K562 (cell line): ENCODE data around the gene CDC5L. TPM values are rescaled to one million over a fixed set of nuclear protein-coding genes. Genes with fewer than 3 reads are reported as not detected.

Source experiments
- ATAC-seq: fragments of 200-7000 bp; cut with Tn5 transposase; 3 replicates; pipeline ENCODE4 v1.9.1; 2020; ENCODE audit warnings: moderate library complexity
- BruUV-seq: library from RNA; stranded (reverse); fragments of 400-500 nt; replicated peaks from 2 replicates; lab custom pipeline; 2021; lab: Mats Ljungman, UMichigan
- CTCF ChIA-PET: fragments of 300-600 bp; formaldehyde crosslinking; extraction: SDS; loops from one replicate; lab custom pipeline; 2021; ENCODE audit warnings: low intra/inter-chr PET ratio; lab: Yijun Ruan, JAX
- POLR2A ChIA-PET: fragments of 300-600, 350-650 bp; sonication (Branson Sonifier 250); formaldehyde crosslinking; extraction: SDS; loops from one replicate; lab custom pipeline; 2021; ENCODE audit warnings: antibody characterized with exemption, inconsistent platforms; lab: Yijun Ruan, JAX
- DNase-seq, 4 experiments: peaks; one replicate each; pipeline versions ENCODE4 v3.0.0 to v3.0.0-alpha.2; 2011 to 2018; ENCODE audit warnings: low spot score in 3 of 4, mixed read lengths in 3 of 4; ENCODE audit errors: extremely low read depth in 1 of 4
- FAIRE-seq: peaks from 2 replicates; lab custom pipeline; 2011; peaks lifted over from hg19 to GRCh38; lab: Jason Lieb, UNC
- H2AFZ ChIP-seq: 2 replicates; pipeline ENCODE4 v1.6.0; 2011; ENCODE audit warnings: low read depth, low read length, control low read depth, inconsistent platforms
- H3K27ac ChIP-seq: fragments of 200-600 bp; 3 replicates; pipeline ENCODE4 v1.8.0; 2011; ENCODE audit warnings: low read depth, mild to moderate bottlenecking, control low read depth, inconsistent platforms, low read length, moderate library complexity, mixed read lengths; ENCODE audit errors: extremely low read depth
- H3K27me3 ChIP-seq, 2 experiments: fragments of 300-600 bp in 1 of 2; 2 replicates in 1 of 2; 3 replicates in 1 of 2; pipeline versions ENCODE4 v1.6.0 to v1.8.0; 2011; ENCODE audit warnings: inconsistent platforms in 2 of 2, low read length in 2 of 2, mild to moderate bottlenecking in 1 of 2, mixed read lengths in 1 of 2, moderate library complexity in 1 of 2; ENCODE audit not compliant: control insufficient read depth in 2 of 2, insufficient read depth in 2 of 2
- H3K36me3 ChIP-seq: fragments of 300-600 bp; 3 replicates; pipeline ENCODE4 v1.8.0; 2011; ENCODE audit warnings: mild to moderate bottlenecking, low read length, inconsistent platforms; ENCODE audit not compliant: control insufficient read depth, insufficient read depth
- H3K4me1 ChIP-seq, 2 experiments: fragments of 200-600 bp in 1 of 2; replicated peaks in 1 of 2; 2 replicates in 1 of 2; 3 replicates in 1 of 2; pipeline versions ENCODE4 v1.5.1 to v1.8.0; 2011; ENCODE audit warnings: inconsistent platforms in 2 of 2, low read length in 2 of 2, mild to moderate bottlenecking in 1 of 2, mixed read lengths in 1 of 2, moderate library complexity in 1 of 2; ENCODE audit not compliant: control insufficient read depth in 2 of 2, insufficient read depth in 2 of 2
- H3K4me2 ChIP-seq: 2 replicates; pipeline ENCODE4 v1.6.1; 2011; ENCODE audit warnings: low read length, control low read depth, inconsistent platforms, mixed read lengths; ENCODE audit not compliant: insufficient read depth
- H3K4me3 ChIP-seq: fragments of 200-600 bp; sonication (generic), shearing (Covaris generic); 2 replicates; pipeline ENCODE4 v1.5.1; 2016; ENCODE audit warnings: control low read depth, inconsistent platforms
- H3K79me2 ChIP-seq: fragments of 200-600 bp; 3 replicates; pipeline ENCODE4 v1.8.0; 2011; ENCODE audit warnings: low read length, inconsistent platforms; ENCODE audit not compliant: control insufficient read depth, insufficient read depth
- H3K9ac ChIP-seq, 2 experiments: 2 replicates each; pipeline versions ENCODE4 v1.6.0 to v1.6.1; 2011; ENCODE audit warnings: low read depth in 2 of 2, low read length in 2 of 2, control low read depth in 1 of 2, inconsistent platforms in 1 of 2, mild to moderate bottlenecking in 1 of 2, mixed read lengths in 1 of 2; ENCODE audit not compliant: insufficient read depth in 1 of 2
- H3K9me1 ChIP-seq: one replicate; pipeline ENCODE4 v1.6.0; 2011; ENCODE audit warnings: inconsistent platforms, mild to moderate bottlenecking, low read length, moderate library complexity; ENCODE audit not compliant: control insufficient read depth, insufficient read depth
- H3K9me3 ChIP-seq: replicated peaks from 2 replicates; pipeline ENCODE4 v1.5.1; 2011; ENCODE audit warnings: low read depth, low read length, inconsistent platforms; ENCODE audit not compliant: control insufficient read depth, insufficient read depth
- H4K20me1 ChIP-seq: replicated peaks from 2 replicates; pipeline ENCODE4 v1.6.1; 2011; ENCODE audit warnings: low read length, inconsistent platforms, mixed read lengths; ENCODE audit not compliant: control insufficient read depth, insufficient read depth
- ATF3 ChIP-seq, 2 experiments: fragments of 450-650 bp in 1 of 2; sonication (generic) in 1 of 2; formaldehyde crosslinking in 1 of 2; IDR thresholded peaks in 1 of 2; conservative IDR thresholded peaks in 1 of 2; 2 replicates each; pipeline versions ENCODE4 v1.6.1 to v1.8.1; 2016 to 2023; ENCODE audit warnings: mild to moderate bottlenecking in 2 of 2, moderate library complexity in 2 of 2, inconsistent platforms in 1 of 2, missing genetic modification reagents in 1 of 2
- CEBPG ChIP-seq, 3 experiments: fragments of 200-800 bp in 1 of 3; sonication (Bioruptor generic) in 1 of 3; sonication (generic) in 1 of 3; formaldehyde crosslinking in 1 of 3; IDR thresholded peaks in 2 of 3; conservative IDR thresholded peaks in 1 of 3; 2 replicates each; pipeline versions ENCODE4 v1.6.1 to v1.8.0; 2016 to 2022; ENCODE audit warnings: missing compliant biosample characterization in 2 of 3, missing genetic modification characterization in 2 of 3, mild to moderate bottlenecking in 1 of 3, missing genetic modification reagents in 1 of 3
- DNMT1 ChIP-seq: fragments of 450-650 bp; IDR thresholded peaks from 2 replicates; pipeline ENCODE4 v1.6.1; 2016; ENCODE audit warnings: antibody characterized with exemption, mild to moderate bottlenecking
- E2F3 ChIP-seq: fragments of 250-450 bp; sonication (Bioruptor Pico); IDR thresholded peaks from 2 replicates; pipeline ENCODE4 v1.4.0; 2020; ENCODE audit warnings: mild to moderate bottlenecking
- MYNN ChIP-seq, 2 experiments: sonication (generic); formaldehyde crosslinking in 1 of 2; IDR thresholded peaks; 2 replicates each; pipeline versions ENCODE4 v1.5.0 to v1.6.1; 2016 to 2020; ENCODE audit warnings: antibody characterized with exemption in 1 of 2, missing genetic modification reagents in 1 of 2
- NFE2L1 ChIP-seq: fragments of 450-650 bp; IDR thresholded peaks from 2 replicates; pipeline ENCODE4 v1.6.1; 2016; ENCODE audit warnings: missing genetic modification characterization, low read depth, mild to moderate bottlenecking, missing compliant biosample characterization, moderate library complexity, borderline replicate concordance
- POLR3A ChIP-seq: IDR thresholded peaks from 2 replicates; pipeline ENCODE4 v1.6.1; 2011; ENCODE audit warnings: borderline replicate concordance, mild to moderate bottlenecking, moderate library complexity; ENCODE audit not compliant: insufficient read length, insufficient read depth; ENCODE audit errors: extremely low read depth
- WGBS: fragments of 100-300 bp; shearing (Covaris generic); methylation state at CpG from one replicate; pipeline ENCODE4 v1.1.6; 2016; ENCODE audit warnings: low coverage, mixed read lengths; ENCODE audit not compliant: insufficient coverage; ENCODE audit errors: missing lambda C conversion rate; 5-methylcytosine and 5-hydroxymethylcytosine counted together
- in situ Hi-C: fragments of 300-500 bp; cut with MboI; formaldehyde crosslinking; loops from 4 replicates; pipeline ENCODE4 v1.15.0; 2018; ENCODE audit warnings: inconsistent platforms, mixed read lengths
- intact Hi-C: fragments of 100-400 bp; cut with micrococcal nuclease; formaldehyde crosslinking; loops from 2 replicates; pipeline ENCODE4 v1.14.2; 2022
- polyA plus RNA-seq, 8 experiments: library from polyadenylated mRNA; depleted of rRNA in 4 of 8; stranded (reverse) in 5 of 8; unstranded in 3 of 8; fragments of >200 nt; fragmentation: Nextera tagmentation in 2 of 8; fragmentation: Illumina TruSeq in 1 of 8; extraction: Ambion mirVana in 2 of 8; extraction: Trizol in 1 of 8; gene quantifications; 2 replicates each; pipeline versions ENCODE4 v1.2.1 to v1.2.3, GENCODE V29; 2011 to 2014; ENCODE audit warnings: inconsistent platforms in 1 of 8, missing spikeins in 1 of 8
- total RNA-seq, 7 experiments: library from RNA; depleted of rRNA in 6 of 7; stranded (reverse); fragments of >200 nt in 6 of 7; fragmentation: Illumina TruSeq in 2 of 7; extraction: Trizol in 2 of 7; gene quantifications; 2 replicates each; pipeline versions ENCODE4 v1.2.1 to v1.2.3, GENCODE V29; 2011 to 2021; ENCODE audit warnings: low replicate concordance in 1 of 7

The CDC5L gene
- total and polyA plus RNA-seq, 9 of the 15 experiments (the other 6 are each of a cell fraction or from before 2014, with no cell fraction given) = 22.3 to 44.2 (median 30.8) TPM

- in situ Hi-C loops (no loop called here), intact Hi-C loops (no loop called here)
- FAIRE-seq = no peak
Measured at GRCh38 chr6:44468835-44469234, 81.3 kb downstream of the CDC5L start.

More at GRCh38 chr6:44468835-44469234, 81.3 kb downstream of the CDC5L start:
- H3K9me3 ChIP-seq = no peaks in the 10 kb centered on the region
- H3K36me3 ChIP-seq = no peaks in the 10 kb centered on the region
- 32% methylated on average over 6 of the region's 6 CpGs for WGBS
- H3K4me2 ChIP-seq = no peak overlapping the region
- H3K4me1 ChIP-seq = peaks cover 25 to 31% of the 10 kb centered on the region in 2 experiments; a peak in 4 of 5 replicates
- no peak overlapping the region for H3K4me3 ChIP-seq
- TF ChIP-seq MYNN (IDR thresholded peaks at IDR 0.05) = no peak
- no peak for TF ChIP-seq MYNN (CRISPR knock-in tag; IDR thresholded peaks at IDR 0.05)
- TF ChIP-seq ATF3 (IDR thresholded peaks at IDR 0.05) = peak; percentile 42; the same call in 1 of the 2 replicates
- no peak for TF ChIP-seq ATF3 (CRISPR knock-in tag; conservative IDR thresholded peaks at IDR 0.05)
- TF ChIP-seq DNMT1 = no peak
- no peak for TF ChIP-seq POLR3A
- TF ChIP-seq NFE2L1 = no peak
- no peak for TF ChIP-seq CEBPG (CRISPR knock-in tag; IDR thresholded peaks at IDR 0.05)
- 0 out of 4 replicates have a peak, but pooled peaks of 1 of the 2 experiments have one; percentile 23 for TF ChIP-seq CEBPG (tag; conservative IDR thresholded peaks at IDR 0.05 in 1 of 2, IDR thresholded peaks at IDR 0.05 in 1 of 2)
- TF ChIP-seq E2F3 (CRISPR knock-in tag) = no peak
- no peaks in the 10 kb centered on the region for H3K27me3 ChIP-seq
- H3K9me1 ChIP-seq = no peaks in the 10 kb centered on the region
- no peak overlapping the region for H3K27ac ChIP-seq
- ATAC-seq = no peak
- ChIA-PET CTCF (interaction anchor here (0.6 to 0.8 kb wide), 2 partner anchors 37 to 74 kb away, joined by 3 read pairs; no protein-coding TSS in a partner anchor), POLR2A (interaction anchor here (0.7 to 1.2 kb wide), 2 partner anchors 9 to 25 kb away, joined by 3 read pairs; no protein-coding TSS in a partner anchor)
- H2AFZ ChIP-seq = no peak overlapping the region
- no peak overlapping the region for H3K9ac ChIP-seq
- BruUV-seq = no TSS peak
- H4K20me1 ChIP-seq = no peaks in the 10 kb centered on the region
- no peaks in the 10 kb centered on the region for H3K79me2 ChIP-seq
- DNase-seq = no peak
